Muscle layer of duodenum (tissue), 2 donors: ENCODE results near the gene RPL39L.

ENCODE experiments used
- H3K27ac ChIP-seq: one replicate; pipeline ENCODE4 v1.7.0; 2013; ENCODE audit warnings: mild to moderate bottlenecking, low read length
- H3K27me3 ChIP-seq: one replicate; pipeline ENCODE4 v1.7.0; 2013; ENCODE audit warnings: low read depth, mild to moderate bottlenecking, control low read depth, low read length
- H3K36me3 ChIP-seq, 2 donors: one replicate each; pipeline ENCODE4 v1.7.0; 2013; ENCODE audit warnings: low read length in 2 of 2, control low read depth in 1 of 2, mild to moderate bottlenecking in 1 of 2; ENCODE audit not compliant: insufficient read depth in 2 of 2, control insufficient read depth in 1 of 2
- H3K4me1 ChIP-seq, 2 donors: one replicate each; pipeline ENCODE4 v1.7.0; 2013; ENCODE audit warnings: low read length in 2 of 2, mild to moderate bottlenecking in 2 of 2, control low read depth in 1 of 2, moderate library complexity in 1 of 2; ENCODE audit not compliant: insufficient read depth in 2 of 2, control insufficient read depth in 1 of 2
- H3K4me3 ChIP-seq, 2 donors: one replicate each; pipeline ENCODE4 v1.7.0; 2013; ENCODE audit warnings: low read length in 2 of 2, low read depth in 1 of 2, mild to moderate bottlenecking in 1 of 2
- H3K9me3 ChIP-seq, 2 donors: one replicate each; pipeline ENCODE4 v1.7.0; 2013; ENCODE audit warnings: low read length in 2 of 2, control low read depth in 1 of 2, mild to moderate bottlenecking in 1 of 2; ENCODE audit not compliant: control insufficient read depth in 1 of 2
- donor health status: healthy.

RPL39L gene

DNA sequence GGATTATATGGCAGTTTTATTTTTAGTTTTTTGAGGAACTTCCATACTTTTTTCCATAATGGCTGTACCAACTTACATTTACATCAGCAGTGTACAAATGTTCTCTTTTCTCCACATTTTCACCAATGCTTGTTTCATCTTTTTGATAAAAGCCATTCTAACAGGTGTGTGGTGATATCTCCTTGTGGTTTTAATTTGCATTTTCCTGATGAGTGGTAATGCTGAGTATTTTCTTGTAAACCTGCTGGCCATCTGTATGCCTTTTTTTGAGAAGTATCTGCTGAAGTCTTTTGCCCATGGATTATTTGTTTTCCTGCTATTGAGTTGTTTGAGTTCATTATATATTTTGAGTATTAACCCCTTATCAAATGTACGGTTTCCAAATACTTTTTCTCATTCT is 50.6 kb downstream of the RPL39L start:
- Histone ChIP-seq H3K4me1 (peaks cover 0 to 3% of the 10 kb centered on the region in 2 donors), H3K27ac (no peak overlapping the region), H3K4me3 (no peak overlapping the region), H3K36me3 (no peaks in the 10 kb centered on the region), H3K9me3 (peaks cover 0 to 11% of the 10 kb centered on the region in 2 donors), H3K27me3 (no peaks in the 10 kb centered on the region)

DNA sequence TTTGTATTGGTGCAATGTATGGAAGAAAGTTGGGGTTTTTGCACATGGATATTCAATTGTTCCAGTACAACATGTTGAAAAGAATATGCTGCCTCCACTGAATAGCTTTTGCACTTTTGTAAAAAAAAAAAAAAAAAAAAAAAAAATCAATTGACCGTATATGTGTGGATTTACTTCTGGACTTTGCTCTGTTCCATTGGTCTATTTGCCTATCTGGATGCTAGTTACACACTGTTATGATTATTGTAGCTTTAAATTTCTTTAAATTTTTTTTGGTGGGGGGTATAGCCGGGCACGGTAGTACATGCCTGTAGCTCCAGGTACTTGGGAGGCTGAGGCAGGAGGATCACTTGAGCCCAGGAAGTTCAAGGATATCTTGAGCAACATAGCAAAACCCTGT is 52.5 kb downstream of the RPL39L start:
- H3K27ac ChIP-seq = no peak overlapping the region
- no peaks in the 10 kb centered on the region for H3K27me3 ChIP-seq
- no peaks in the 10 kb centered on the region for H3K36me3 ChIP-seq
- no peak overlapping the region for H3K4me3 ChIP-seq
- H3K4me1 ChIP-seq = peaks cover 0 to 3% of the 10 kb centered on the region in 2 donors
- H3K9me3 ChIP-seq = peaks cover 0 to 11% of the 10 kb centered on the region in 2 donors

DNA sequence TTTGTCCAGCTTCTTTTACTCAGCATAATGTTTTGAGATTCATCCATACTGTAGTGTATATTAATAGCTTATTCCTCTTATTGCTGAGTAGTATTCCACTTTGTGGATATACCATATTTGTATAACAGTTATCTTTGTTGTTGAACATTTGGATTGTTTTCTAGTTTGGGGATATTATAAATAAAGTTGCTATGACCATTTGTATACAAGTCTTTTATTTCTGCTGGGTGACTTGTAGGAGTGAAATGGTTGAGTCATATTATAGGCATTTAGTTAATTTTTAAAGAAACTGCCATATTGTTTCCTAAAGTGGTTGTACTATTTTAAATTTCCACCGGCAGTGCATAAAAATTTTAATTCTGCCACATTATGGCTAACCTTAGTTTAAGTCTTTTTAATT is 53.4 kb downstream of the RPL39L start:
- Histone ChIP-seq H3K27ac (no peak overlapping the region), H3K27me3 (no peaks in the 10 kb centered on the region), H3K9me3 (peaks cover 0 to 11% of the 10 kb centered on the region in 2 donors), H3K4me3 (no peak overlapping the region), H3K36me3 (no peaks in the 10 kb centered on the region), H3K4me1 (peaks cover 0 to 3% of the 10 kb centered on the region in 2 donors)

DNA sequence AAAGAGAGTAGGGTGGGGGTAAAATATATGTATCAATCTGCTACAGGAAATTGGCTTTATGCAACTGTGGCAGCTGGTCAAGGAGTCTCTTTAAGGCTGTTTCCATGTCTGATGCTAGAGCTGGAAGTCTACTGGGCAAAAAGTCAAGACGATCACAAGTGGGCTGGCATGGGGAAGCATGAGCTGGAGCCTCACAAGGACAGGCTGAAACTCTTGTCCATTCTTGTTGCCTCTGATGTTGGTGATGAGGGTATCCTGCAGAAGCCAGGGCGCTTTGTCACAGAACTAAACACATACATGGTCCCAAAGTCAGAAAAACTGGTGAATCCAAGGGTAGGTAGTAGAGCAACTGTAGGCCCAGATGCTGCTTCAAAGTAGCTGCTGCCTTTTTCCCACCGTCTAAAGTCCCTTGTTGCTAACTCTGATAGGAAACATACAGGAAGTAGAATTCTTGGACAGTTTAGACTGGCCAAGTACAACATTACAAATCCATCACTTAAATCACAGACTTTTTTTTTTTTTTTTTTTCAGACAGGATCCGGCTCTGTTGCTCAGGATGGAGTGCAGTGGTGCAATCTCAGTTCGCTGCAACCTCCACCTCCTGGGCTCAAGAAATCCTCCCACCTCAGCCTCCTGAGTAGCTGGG is 54.2 kb downstream of the RPL39L start:
- Histone ChIP-seq H3K27me3 (no peaks in the 10 kb centered on the region), H3K4me3 (no peak overlapping the region), H3K36me3 (no peaks in the 10 kb centered on the region), H3K9me3 (peaks cover 0 to 11% of the 10 kb centered on the region in 2 donors), H3K4me1 (peaks cover 0 to 3% of the 10 kb centered on the region in 2 donors), H3K27ac (no peak overlapping the region)

DNA sequence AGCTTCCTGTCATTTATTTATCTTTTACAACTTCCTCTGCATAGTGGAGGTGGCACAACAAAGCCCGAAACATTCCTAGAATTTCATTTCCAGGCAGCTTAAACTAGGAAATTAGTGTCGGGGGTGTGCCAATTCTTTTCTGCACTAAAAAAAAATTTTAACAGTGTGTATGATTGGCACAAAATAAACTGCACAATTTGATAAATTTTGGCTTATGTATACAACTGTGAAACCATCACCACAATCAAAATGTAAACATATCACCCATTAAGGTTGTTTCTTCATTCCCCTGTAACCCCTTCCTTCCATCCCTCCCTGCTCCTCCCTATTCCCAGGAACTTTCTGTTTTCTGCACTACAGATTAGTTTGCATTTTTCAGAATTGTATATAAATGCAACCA is 54.7 kb downstream of the RPL39L start:
- no peaks in the 10 kb centered on the region for H3K27me3 ChIP-seq
- no peak overlapping the region for H3K4me3 ChIP-seq
- H3K27ac ChIP-seq = no peak overlapping the region
- H3K9me3 ChIP-seq = peaks cover 0 to 11% of the 10 kb centered on the region in 2 donors
- peaks cover 0 to 3% of the 10 kb centered on the region in 2 donors for H3K4me1 ChIP-seq
- no peaks in the 10 kb centered on the region for H3K36me3 ChIP-seq

DNA sequence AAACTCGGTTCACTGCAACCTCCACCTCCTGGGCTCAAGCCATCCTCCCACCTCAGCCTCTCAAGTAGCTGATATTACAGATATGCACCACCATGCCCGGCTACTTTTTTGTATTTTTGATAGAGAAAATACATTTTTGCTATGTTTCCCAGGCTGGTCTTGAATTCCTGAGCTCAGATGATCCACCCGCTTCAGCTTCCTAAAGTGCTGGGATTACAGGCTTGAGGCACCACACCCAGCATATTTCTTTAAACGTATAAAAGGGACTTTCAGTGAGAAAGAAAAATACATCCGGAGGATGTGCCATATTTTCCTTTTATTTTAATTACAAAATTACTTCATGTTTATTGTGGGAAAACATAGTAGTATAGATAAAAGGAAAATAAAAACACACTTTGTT is 55.2 kb downstream of the RPL39L start:
- Histone ChIP-seq H3K4me1 (peaks cover 0 to 3% of the 10 kb centered on the region in 2 donors), H3K9me3 (peaks cover 0 to 11% of the 10 kb centered on the region in 2 donors), H3K27ac (no peak overlapping the region), H3K4me3 (no peak overlapping the region), H3K36me3 (no peaks in the 10 kb centered on the region), H3K27me3 (no peaks in the 10 kb centered on the region)

DNA sequence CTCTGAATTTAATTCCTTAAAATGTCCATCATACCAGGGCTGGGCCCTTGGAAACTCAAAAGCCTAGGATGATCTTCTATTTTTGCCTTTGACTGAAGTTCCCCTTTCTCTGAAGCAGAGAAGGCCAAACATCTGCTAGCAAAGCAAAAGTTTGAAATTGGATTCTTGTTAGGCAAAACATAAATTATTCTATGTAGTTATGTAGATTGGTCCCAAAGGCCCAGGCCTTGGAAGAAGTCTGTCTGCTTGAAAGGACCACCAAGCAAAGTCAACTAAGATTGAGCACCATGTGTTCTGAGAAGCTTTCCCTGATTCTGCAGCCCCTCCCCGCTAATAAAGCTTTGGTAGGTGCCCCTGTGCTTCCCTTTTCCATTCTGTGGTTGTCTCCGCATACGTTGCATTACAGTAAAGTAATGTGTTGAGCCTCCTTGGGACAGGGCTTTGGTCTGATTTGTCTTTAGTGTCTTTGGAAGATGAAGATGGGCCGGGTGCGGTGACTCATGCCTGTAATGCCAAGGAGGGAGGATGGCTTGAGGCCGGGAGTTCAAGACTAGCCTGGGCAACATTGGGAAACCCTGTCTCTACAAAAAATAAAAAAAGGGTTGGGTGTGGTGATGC is 56.4 kb downstream of the RPL39L start:
- Histone ChIP-seq H3K27ac (no peak overlapping the region), H3K4me3 (no peak overlapping the region), H3K4me1 (peaks cover 0 to 3% of the 10 kb centered on the region in 2 donors), H3K36me3 (no peaks in the 10 kb centered on the region), H3K27me3 (no peaks in the 10 kb centered on the region), H3K9me3 (peaks cover 0 to 5% of the 10 kb centered on the region in 2 donors)

DNA sequence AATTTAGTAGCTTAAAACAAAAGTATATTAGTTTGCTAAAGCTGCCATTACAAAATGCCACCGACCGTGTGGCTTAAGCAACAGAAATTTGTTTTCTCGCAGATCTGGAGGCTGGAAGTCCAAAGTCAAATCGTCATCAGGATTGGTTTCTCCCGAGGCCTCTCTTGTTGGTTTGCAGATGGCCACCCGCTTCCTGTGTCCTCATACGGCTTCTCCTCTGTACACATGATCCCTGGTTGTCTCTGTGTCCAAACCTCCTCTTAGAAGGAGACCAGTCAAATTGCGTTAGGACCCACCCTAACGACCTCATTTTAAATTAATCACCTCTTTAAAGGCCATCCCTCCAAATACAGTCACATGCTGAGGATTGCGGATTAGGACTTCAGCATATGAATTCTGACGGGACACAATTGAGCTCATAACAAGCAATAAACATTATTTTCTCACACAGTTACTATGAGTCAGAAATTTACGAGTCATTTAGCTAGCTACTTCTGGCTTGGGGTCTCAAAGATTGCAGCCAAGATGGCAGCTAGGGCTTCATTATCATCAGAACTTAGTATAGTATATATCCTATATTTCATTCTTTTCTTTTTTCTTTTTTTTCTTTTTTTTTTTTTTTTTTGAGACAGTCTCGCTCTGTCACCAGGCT is 58.4 kb downstream of the RPL39L start:
- no peak overlapping the region for H3K4me3 ChIP-seq
- no peaks in the 10 kb centered on the region for H3K27me3 ChIP-seq
- peaks cover 0 to 12% of the 10 kb centered on the region in 2 donors for H3K36me3 ChIP-seq
- H3K9me3 ChIP-seq = no peaks in the 10 kb centered on the region
- no peak overlapping the region for H3K27ac ChIP-seq
- H3K4me1 ChIP-seq = peaks cover 0 to 3% of the 10 kb centered on the region in 2 donors

DNA sequence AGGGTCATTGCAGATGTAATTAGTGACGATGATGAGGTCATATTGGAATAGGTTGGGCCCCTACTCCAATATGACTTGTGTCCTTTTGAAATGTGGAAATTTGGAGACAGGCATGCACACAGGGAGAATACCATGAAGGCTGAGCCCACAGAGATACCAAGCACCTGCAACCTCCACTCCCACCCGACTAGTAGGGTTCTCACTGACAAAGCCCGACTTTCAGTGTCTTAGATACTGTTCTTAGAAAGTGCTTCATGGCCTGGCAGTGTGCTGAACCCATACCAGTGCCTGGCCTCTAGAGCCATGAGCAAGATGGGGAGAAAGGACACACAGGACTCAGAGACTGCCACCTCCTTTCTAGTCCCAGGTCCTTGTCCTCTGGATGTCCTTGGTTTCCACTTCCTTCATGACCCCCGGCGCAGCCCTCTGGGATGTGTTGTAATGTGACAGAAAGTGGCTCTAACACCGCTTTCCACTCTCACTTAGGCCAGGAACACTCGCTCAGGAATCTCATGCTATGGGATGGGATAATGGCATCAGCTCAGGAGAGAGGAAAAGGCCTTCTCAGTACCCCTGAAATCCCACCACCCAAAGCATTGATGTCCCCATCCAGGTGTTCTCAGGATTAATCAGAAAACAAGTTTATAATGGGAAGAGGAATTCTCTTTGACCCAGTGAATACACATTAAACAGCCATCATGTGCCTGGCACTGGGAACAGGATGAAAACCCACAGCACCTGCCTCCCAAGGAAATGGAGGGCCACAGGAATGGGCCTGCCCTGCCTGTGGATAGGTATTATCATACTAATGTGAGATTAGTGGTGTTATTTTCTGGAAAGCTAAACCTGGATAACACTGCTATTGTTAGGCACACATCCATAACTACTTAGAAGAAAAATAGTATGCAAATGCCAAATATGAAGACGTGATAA is 59.9 kb downstream of the RPL39L start:
- Histone ChIP-seq H3K27me3 (no peaks in the 10 kb centered on the region), H3K27ac (no peak overlapping the region), H3K4me3 (no peak overlapping the region), H3K9me3 (no peaks in the 10 kb centered on the region), H3K4me1 (no peaks in the 10 kb centered on the region), H3K36me3 (peaks cover 3 to 15% of the 10 kb centered on the region in 2 donors)

DNA sequence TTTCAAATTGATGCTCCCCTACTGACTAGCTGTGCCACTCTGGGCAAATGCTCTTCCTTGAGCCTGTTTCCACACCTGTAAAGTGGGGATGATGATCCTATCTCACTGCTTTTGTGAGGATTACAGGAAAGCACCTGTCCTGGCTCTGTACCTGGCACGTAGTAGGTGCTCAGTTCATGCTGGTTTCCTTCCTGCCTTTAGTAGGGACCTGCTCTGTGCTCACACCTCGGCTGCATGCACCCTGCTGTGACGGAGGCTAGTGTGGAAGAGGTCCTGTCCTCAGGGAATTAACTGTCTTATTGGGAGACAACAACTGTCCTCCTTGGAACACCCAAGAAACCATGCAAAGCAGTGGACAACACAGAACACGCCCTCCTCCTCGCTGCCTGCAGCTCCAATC is 61.8 kb downstream of the RPL39L start:
- no peaks in the 10 kb centered on the region for H3K9me3 ChIP-seq
- no peaks in the 10 kb centered on the region for H3K27me3 ChIP-seq
- no peaks in the 10 kb centered on the region for H3K4me1 ChIP-seq
- peaks cover 11 to 15% of the 10 kb centered on the region in 2 donors for H3K36me3 ChIP-seq
- no peak overlapping the region for H3K27ac ChIP-seq
- no peak overlapping the region for H3K4me3 ChIP-seq

DNA sequence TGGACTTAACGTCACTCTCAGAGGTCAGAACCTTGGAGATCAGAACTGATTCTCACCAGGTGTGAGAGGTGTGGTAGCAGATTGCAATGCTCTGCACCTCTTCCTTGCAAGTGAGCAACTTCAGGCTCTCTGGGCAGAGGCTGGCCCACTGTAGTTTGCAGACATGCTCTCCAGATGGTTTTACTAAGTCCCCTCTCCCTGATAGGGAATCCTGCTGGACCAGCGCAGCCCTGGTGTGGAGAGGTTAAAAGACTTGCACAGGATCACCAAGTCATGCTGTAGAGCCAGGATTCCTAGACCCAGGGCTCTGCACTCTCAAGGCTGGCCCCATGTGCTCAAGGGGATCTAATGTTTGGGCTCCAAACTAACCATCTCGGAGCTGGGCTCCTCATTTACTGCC is 62.2 kb downstream of the RPL39L start:
- H3K27me3 ChIP-seq = no peaks in the 10 kb centered on the region
- no peak overlapping the region for H3K27ac ChIP-seq
- no peaks in the 10 kb centered on the region for H3K9me3 ChIP-seq
- H3K36me3 ChIP-seq = peaks cover 11 to 15% of the 10 kb centered on the region in 2 donors
- no peaks in the 10 kb centered on the region for H3K4me1 ChIP-seq
- no peak overlapping the region for H3K4me3 ChIP-seq
